HG02571 (cell line): ENCODE results near the gene MARCOL.

Experiments
- ATAC-seq: cut with Tn5 transposase; IDR thresholded peaks from one replicate; pipeline ENCODE4 v1.9.1; 2021; ENCODE audit warnings: mild to moderate bottlenecking, moderate library complexity; ENCODE audit not compliant: unreplicated experiment

MARCOL gene, protein sequence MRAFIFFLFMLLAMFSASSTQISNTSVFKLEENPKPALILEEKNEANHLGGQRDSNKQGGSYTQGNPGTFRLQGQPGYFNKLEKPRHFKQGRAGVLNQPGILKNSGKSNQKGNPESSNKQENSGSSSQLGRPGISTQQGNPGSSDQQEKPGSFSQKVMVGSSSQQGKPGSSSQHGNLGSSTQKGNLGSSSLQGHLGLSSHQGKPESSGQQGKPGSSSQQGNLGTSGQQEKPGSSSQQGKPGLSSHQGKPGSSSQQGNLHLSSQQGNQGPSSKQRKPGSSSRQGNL

DNA sequence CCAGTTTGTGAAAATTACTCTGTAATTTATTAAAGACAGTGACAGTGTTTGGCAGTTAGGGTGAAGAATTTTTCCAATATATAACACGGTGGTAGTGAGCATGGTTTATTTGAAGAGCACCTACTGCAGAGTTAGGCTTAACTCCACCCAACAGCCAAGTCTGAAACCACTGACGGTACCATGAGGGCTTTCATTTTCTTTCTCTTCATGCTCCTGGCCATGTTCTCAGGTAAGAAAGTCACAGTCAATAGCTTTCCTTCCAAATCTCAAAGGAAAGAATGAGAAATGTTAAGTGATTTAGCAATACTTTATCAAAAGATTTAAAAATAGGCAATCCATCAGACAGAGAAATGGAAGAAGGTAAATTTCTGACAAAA, at the start of gene MARCOL:
Gene MARCOL (plus strand): TSS at position 108 of the 377 bp plus-strand sequence. CDS start 73 bp downstream, at position 181.
- ATAC-seq: no peak

DNA sequence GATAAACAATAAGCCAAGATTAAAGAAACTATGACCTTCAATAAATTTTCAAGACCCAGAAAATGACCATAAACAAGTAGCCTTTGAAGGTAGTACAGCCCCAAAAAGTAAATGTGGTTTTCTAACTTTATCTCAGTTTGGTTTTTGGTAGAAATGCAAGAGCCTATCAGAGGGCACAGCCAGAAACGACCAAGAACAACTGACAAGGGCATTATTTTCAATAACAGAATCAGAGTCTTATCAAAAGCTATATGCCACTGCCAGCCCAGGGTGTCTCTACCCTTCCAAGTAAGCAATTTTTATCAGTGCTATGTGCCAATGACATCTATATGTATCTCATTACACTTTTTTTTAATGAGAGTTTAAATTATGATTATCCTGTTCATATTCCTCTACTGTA, 47.3 kb upstream of the MARCOL start:
- no peak for ATAC-seq

- no peak for ATAC-seq
These were observed 45.1 kb upstream of the MARCOL start for GRCh38 chr5:148193202-148193601.

GRCh38 chr5:148201151-148201550, 37.2 kb upstream of the MARCOL start:
- ATAC-seq: no peak

DNA sequence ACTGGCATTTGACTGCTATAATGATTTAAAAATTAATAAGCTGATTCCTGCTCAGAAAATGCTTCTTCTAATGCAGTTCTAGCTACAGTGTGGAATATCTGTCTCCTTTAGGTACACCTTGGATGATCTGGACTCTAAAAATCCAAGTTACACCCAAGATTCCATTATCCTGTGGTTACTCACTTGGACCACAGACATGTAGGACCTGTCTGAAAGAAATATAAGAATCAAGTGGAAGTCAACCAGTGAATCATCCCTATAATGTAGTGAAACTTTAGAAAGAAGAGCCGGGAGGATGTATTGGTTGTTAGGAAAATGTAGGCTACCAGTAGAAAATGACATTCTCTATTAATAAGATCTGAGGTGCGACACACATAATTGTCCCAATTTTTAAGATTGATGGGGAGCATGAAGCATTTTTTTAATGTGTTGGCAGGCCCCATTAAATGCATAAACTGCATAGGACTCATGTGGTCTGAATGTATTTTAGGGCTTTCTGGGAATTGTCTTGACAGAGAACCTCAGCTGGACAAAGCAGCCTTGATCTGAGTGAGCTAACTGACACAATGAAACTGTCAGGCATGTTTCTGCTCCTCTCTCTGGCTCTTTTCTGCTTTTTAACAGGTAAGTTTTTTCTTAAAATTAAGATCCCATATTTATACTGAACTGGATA, 35.7 kb upstream of the MARCOL start, which contains the start of gene SPINK6:
Gene SPINK6 (plus strand): TSS at position 512 of the 673 bp plus-strand sequence. CDS start 55 bp downstream, at position 567.
- ATAC-seq: no peak

GRCh38 chr5:148205044-148205806, 33.1 kb upstream of the MARCOL start:
- no peak for ATAC-seq

DNA sequence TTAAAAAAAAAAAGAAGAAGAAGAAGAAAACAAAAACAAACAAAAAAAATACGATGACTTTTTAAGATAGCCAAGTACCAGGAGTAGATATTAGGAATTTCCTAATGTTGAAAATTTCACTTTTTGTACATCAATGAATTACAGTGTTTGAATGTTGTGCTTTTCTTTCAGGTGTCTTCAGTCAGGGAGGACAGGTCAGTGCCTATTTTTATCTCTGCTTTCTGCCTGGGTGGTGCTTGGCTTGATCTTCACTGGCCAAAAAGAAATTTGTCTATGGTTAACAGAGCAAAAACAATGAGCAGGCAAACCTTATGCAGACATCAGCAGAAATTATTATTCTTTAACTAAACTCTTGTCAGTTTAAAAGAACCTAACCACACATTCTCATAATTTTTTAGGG, 32.5 kb upstream of the MARCOL start:
- no peak for ATAC-seq

DNA sequence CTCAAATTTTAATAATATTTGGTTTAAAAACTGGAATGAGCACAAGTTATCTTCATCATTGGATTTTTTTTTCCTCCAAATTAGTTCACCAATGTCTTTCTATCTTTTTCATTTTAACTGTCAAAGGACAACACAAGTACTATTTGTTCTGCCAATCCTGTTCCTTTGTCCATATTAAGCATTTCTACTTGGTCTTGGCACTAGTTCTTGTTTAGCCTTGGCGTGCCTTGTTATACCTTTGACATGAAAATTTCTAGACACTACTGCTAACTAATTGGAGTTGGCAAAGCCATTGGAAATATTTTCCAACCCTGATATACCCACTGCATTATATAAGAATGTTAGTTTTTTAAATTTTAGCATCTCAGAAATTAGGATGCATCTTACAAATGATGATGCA, 31.7 kb upstream of the MARCOL start:
- no peak for ATAC-seq

GRCh38 chr5:148208226-148208625, 30.1 kb upstream of the MARCOL start:
- no peak for ATAC-seq

- no peak for ATAC-seq
These were observed 29.1 kb upstream of the MARCOL start for GRCh38 chr5:148209151-148209770.

GRCh38 chr5:148214665-148215185, 23.6 kb upstream of the MARCOL start:
- ATAC-seq: no peak

DNA sequence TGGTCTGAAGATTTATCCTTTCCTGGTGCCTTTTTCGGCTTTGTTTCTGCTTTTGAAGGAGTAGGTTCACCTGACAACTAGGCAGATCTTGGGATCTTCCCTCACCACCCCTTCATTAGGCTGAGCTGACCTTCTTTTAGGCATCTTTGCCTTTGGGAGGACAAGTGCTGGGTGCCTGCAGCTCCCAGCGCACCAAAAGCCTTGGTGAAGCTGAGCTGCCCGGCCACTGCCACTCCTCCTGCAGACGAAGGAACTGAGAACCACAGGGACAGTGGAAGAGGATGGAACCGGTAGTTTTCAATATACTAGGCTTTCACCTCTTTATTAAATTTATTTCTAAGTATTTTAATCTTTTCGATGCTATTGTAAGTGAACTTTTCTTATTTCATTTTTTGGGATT, 16.8 kb upstream of the MARCOL start:
- ATAC-seq: no peak

DNA sequence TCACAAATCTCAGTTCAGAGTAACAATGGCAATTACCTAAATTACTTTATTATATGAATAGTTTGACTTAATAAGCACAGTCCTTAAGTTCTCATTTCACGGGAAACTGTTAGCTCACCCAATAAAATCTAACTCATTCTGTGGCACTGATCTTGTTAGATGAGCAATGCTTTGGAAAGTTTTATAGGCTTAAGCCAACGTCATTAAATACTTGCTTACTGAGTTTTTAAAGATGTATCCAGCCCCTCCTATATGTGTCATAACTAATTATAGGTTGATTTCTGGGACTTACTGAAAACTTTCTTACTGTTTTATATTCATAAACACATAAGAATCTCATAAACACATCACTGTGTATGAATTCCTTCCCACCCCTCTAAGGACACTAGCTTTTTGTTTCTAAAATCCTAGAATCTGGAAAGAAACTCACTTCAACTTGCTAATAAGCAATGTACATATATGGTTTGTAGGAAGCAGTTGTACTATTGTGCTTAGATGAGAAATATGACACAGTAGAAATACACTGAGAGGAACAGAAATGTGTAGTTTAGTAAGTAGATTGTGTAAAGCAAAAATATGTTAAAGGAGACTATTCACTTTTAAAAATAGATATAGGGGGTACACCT, 14.1 kb upstream of the MARCOL start:
- no peak for ATAC-seq

DNA sequence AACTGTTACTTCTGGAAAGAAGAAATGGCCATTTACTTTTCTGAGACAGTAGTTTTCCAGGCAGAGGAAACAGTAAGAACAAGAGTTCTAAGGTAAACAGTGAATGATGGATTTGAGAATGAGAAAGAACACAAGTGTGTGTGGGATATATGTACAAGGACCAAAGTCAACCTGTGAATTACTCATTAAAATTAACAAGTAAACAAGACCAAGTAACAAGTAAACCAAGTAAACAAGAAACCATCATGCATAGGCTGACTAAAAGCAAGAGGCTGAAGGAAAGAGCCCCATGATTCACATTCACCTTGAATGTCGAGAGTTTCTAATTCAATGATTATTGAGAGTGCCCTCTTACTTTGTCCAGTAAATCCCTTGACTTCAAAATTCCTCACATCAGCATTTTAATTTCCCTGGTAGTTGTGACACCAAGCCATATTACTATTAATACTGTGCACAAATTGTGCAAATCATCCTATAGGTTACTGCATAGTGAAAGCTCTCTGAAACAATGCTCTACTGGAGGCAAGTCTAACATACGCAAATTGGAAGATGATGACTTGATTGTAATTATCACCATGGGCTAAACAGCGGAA, 9.8 kb upstream of the MARCOL start:
- no peak for ATAC-seq

DNA sequence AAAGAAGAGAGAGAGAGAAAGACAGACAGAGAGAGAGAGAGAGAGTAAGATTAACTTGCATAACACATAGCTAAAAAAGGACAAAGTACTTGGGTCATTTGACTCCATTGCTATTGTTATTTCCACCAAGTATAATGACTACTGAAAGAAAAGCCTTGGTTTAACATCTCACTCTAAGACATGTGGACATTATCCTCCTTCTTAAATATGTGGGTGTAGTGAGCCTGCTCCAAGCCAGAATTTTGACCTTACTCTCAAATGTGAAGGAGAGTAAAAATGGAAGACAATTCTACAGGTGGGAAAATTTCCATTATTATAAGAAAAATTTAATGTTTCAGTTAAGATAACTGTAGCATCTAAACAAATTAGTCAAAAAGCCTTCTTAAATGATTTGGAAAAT, 8.5 kb upstream of the MARCOL start:
- ATAC-seq: no peak

DNA sequence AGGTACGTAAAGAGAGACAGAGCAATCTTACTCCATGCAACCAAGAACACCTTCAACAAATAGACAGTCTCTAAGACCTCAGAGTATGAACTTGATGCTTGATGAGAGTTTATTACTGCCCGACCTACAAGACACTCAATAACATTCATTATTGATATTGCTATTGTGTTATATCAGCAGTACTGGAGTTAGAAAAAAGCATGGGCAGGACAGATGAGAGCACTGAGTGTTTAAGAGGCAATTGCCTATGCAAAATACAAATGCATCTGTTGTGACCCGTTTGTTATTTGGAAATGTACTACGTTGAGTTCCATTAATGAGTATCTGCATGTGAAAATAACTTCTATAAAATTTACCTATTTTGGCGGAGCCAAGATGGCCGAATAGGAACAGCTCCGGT, 8.1 kb upstream of the MARCOL start:
- ATAC-seq: no peak

- no peak for ATAC-seq
These were observed 424 bp upstream of the MARCOL start for GRCh38 chr5:148237785-148238417.

DNA sequence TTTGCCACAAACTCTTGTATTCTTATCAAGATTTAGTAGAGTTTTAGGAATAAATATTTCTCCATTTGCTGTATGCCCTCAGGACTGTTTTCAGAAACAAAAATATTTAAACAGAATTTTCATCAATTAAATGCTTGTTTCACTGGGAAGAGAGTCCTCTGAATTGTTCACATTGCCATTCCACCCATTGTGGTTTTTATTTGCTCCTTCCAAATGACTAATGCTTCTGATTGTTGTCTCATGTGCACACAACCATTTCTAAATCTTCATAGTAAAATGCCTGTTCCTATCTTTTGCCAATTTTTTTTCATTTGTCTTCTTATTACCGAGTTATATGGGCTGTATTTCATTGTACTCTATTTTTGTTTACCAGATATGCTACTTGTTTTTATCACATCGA, 10.6 kb downstream of the MARCOL start:
- ATAC-seq: no peak

DNA sequence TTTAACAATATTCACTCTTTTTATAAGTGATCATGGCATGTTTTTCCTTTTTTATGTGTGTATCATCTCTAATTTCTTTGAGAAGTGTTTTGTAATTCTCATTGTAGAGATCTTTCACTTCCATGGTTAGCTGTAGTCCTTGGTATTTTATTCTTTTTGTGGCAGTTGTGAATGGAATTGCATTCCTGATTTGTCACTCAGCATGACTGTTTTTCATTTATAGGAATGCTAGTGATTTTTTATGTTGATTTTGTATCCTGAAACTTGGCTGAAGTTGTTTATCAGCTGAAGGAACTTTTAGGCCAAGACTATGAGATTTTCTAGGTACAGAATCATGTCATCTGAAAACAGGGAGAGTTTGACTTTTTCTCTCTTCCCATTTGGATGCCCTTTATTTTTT, 17.1 kb downstream of the MARCOL start:
- ATAC-seq: no peak

DNA sequence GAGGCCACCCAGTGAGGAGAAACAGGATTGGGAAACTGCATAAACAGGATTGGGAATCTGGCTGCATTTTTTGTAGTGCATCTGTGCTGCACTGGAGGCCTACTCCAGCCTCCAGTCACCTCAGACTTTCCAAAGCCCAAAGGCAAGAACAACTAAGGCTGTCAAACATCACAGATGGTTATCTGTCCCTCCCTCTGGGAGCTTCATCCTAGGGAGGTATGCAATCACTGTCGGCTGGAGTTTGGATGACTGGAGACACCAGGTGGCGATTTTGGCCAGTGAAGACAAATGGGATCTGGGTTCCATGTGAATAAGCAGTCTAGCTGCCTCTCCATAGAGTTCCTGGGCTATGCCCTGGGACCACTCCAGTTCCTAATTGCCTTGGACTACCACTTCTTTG, 21.0 kb downstream of the MARCOL start:
- ATAC-seq: no peak
